M059J (cell line): ENCODE results near the gene RALGDS. TPM values are rescaled to one million over a fixed set of nuclear protein-coding genes. Genes with fewer than 3 reads are reported as not detected.
A peak's percentile ranks its signal among the peaks of the same experiment; 100 is the strongest.

Experiments
- DNase-seq: peaks from one replicate; pipeline ENCODE4 v3.0.0-alpha.2; 2012; ENCODE audit warnings: low read depth
- total RNA-seq: library from RNA; depleted of rRNA; stranded (reverse); fragments of >200 nt; shearing (Covaris generic); gene quantifications from 2 replicates; pipeline ENCODE4 v1.2.3, GENCODE V29; 2014; rRNA removed

Gene RALGDS
- total RNA-seq, 1 experiment from 2014 or later = 11.8 TPM

- no peak for DNase-seq
These were observed 66.1 kb downstream of the RALGDS start for GRCh38 chr9:133054966-133055365.

- no peak for DNase-seq
These were observed 66.7 kb downstream of the RALGDS start for GRCh38 chr9:133054194-133054890.

- no peak for DNase-seq
These were observed 69.0 kb downstream of the RALGDS start for GRCh38 chr9:133051966-133052539.

DNA sequence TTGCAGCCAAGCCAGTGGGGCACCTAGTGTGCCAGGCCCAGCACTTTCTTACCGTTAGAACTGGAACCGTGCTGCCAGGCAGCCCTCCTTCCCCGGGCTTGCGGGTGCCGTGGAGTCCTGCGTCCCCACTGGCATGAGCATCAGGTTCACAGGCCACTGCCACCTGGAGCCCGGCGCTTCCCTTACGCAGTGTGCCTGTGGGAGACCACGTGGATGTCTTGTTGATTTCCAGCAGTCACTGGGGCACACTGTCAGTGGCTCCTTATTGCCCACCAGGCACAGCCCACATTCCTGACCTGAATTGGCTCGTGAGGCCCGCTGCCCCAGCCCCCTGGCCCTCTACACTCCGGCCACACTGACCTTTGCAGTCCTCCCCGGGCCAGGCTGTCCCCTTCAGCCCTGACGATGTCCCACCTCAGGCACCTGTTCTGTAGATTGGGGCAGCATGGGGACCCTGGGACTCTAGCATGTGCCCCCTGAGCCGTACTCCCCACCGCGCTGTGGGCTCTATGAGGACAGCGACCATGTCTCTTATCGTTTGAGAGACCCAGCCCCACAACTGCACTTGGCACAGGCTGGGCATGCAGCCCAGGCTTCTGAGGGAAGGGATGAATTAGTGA lies 69.6 kb downstream of the RALGDS start:
- DNase-seq = no peak

DNA sequence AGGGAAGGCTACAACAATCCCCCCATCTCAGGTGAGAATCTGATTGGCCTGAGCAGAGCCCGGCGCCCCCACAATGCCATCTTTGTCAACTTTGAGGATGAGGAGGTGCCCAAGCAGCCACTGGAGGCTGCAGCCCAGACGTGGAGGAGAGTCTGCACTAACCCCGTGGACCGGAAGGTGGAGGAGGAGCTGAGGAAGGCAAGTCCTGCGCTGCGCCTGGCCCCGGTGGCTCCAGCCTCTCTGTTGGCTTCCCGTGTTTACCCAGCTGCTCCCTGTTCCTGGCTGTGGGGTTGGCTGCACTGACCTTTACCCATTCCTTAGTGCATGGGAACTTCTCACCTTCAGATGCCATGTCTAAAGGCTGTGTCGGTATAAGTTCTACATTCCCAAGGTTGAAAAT lies 70.3 kb downstream of the RALGDS start:
- no peak for DNase-seq

GRCh38 chr9:133050142-133050541 lies 70.9 kb downstream of the RALGDS start:
- DNase-seq = peak; percentile 71

GRCh38 chr9:133049043-133049442 lies 72.0 kb downstream of the RALGDS start:
- DNase-seq = no peak

DNA sequence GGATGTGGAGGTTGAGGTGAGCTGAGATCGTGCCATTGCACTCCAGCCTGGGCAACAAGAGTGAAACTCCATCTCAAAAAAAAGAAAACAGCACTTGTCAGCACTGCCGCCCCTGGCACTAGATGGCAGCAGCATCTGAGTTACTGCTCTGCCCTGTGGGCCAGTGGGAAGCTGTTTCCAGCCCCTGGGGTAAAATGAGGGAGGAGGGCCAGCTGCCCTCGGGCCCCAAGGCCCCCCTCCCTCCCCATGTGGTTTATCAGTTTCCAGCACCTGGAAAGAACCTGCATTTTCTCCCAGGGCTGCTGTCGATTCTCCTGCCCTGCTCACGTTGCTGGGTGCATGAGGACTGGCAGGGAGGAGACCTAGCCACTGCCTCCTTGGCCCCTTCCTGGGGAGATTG lies 72.4 kb downstream of the RALGDS start:
- no peak for DNase-seq

Other genes with a start within 250 kb of the RALGDS start
- gene AK8, start 243.0 kb downstream of the RALGDS start, total RNA-seq = 0.34 TPM in 1 of 2 replicates, not detected in the other
- 0.91 and 3.0 TPM in 2 replicates for gene SPACA9, start 242.3 kb downstream of the RALGDS start, total RNA-seq
- 21.7 and 29.4 TPM in 2 replicates for gene TSC1, start 176.6 kb downstream of the RALGDS start, total RNA-seq
- 0.30 TPM in 1 of 2 replicates, not detected in the other for gene GFI1B, start 142.5 kb downstream of the RALGDS start, total RNA-seq
- gene GTF3C5, start 90.2 kb downstream of the RALGDS start, total RNA-seq = 53.7 and 81.1 TPM in 2 replicates
- gene CEL, start 59.3 kb downstream of the RALGDS start, total RNA-seq = 0.17 and 0.39 TPM in 2 replicates
- 0.05 and 0.44 TPM in 2 replicates for gene GBGT1, start 42.7 kb upstream of the RALGDS start, total RNA-seq
- gene OBP2B, start 88.0 kb upstream of the RALGDS start, total RNA-seq = not detected in 2 replicates
- gene ABO, start 154.0 kb upstream of the RALGDS start, total RNA-seq = not detected in 2 replicates
- 4.2 and 12.8 TPM in 2 replicates for gene SURF6, start 214.9 kb upstream of the RALGDS start, total RNA-seq
- 27.8 and 38.9 TPM in 2 replicates for gene MED22, start 226.9 kb upstream of the RALGDS start, total RNA-seq
- 1,496 and 1,702 TPM in 2 replicates for gene RPL7A, start 227.0 kb upstream of the RALGDS start, total RNA-seq
- 26.1 and 29.3 TPM in 2 replicates for gene SURF1, start 235.2 kb upstream of the RALGDS start, total RNA-seq
- gene SURF2, start 235.3 kb upstream of the RALGDS start, total RNA-seq = 19.8 and 23.5 TPM in 2 replicates